ENCODE measurements around the gene USP12.

DNA sequence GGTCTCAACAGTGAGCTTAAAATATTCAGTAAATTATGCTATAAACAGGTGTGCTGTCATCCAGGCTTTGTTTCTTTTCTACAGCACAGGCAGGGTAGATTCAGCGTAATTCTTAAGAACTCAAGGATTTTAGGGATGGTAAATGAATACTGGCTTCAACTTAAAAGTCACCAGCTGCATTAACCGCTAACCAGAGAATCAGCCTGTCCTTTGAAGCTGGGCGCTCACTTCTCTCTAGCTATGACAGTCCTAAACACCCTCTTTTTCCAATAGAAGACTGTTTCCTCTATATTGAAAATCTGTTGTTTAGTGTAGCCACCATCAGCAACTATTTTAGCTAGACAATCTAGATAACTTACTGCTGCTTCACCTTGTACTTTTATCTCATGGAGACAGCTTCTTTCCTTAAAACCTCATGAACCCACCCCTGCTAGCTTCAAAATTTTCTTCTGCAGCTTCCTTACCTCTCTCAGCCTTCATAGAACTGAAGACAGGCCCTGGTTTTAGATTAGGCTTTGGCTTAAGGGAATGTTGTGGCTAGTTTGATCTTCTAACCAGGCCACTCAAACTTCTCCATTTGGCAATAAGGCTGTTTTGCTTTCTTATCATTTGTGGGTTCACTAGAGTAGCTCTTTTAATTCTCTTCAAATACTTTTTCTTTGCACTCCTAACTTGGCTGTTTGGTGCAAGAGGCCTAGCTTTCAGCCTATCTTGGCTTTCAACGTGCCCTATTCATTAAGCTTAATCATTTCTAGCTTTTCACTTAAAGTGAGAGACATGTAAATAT, 89.5 kb downstream of the USP12 start:
- TF ChIP-seq GATA3 (IDR thresholded peaks at IDR 0.05; ENCODE audit: low read depth, low read length) (no peak), GATA2 (IDR thresholded peaks at IDR 0.05; ENCODE audit: low read depth, low read length) (no peak)
